C4-2B (cell line): Measurements from ENCODE around the gene PLP2.
A peak's percentile ranks its signal among the peaks of the same experiment; 100 is the strongest.

Source experiments
- CTCF ChIP-seq: fragments of 450-650 bp; conservative IDR thresholded peaks from 2 replicates; pipeline ENCODE4 v1.5.1; 2017; ENCODE audit warnings: mild to moderate bottlenecking
- ZFX ChIP-seq: fragments of 450-650 bp; IDR thresholded peaks from 2 replicates; pipeline ENCODE4 v1.6.1; 2017

GRCh38 chrX:49163555-49164419 lies 7.9 kb upstream of the PLP2 start:
- TF ChIP-seq CTCF: peak; percentile 86
- no peak for TF ChIP-seq ZFX
